HepG2 (cell line): Measurements from ENCODE around the gene RAB35. TPM values are rescaled to one million over a fixed set of nuclear protein-coding genes. Genes with fewer than 3 reads are reported as not detected.

Experiments
- ATAC-seq: fragments of 200-7000 bp; cut with Tn5 transposase; 3 replicates; pipeline ENCODE4 v1.9.1; 2020; ENCODE audit warnings: mild to moderate bottlenecking, moderate library complexity
- BruUV-seq: library from RNA; stranded (reverse); fragments of 400-500 nt; replicated peaks from 2 replicates; lab custom pipeline; 2021; lab: Mats Ljungman, UMichigan
- CTCF ChIA-PET: fragments of 300-600 bp; formaldehyde crosslinking; extraction: SDS; loops from one replicate; lab custom pipeline; 2021; ENCODE audit warnings: low total read pairs, inconsistent platforms, low intra/inter-chr PET ratio; lab: Yijun Ruan, JAX
- POLR2A ChIA-PET: fragments of 350-600 bp; sonication (Branson Sonifier 250); formaldehyde crosslinking; loops from one replicate; lab custom pipeline; 2020; ENCODE audit warnings: antibody characterized with exemption, inconsistent platforms; lab: Yijun Ruan, JAX
- DNase-seq: peaks from one replicate; pipeline ENCODE4 v3.0.0-alpha.2; 2015; ENCODE audit warnings: low spot score
- FAIRE-seq: peaks from 3 replicates; lab custom pipeline; 2011; peaks lifted over from hg19 to GRCh38; lab: Jason Lieb, UNC
- H2AFZ ChIP-seq: one replicate; pipeline ENCODE4 v1.6.1; 2011; ENCODE audit warnings: low read length, inconsistent platforms
- H3K27ac ChIP-seq: fragments of 300-600 bp; 3 replicates; pipeline ENCODE4 v1.8.0; 2011; ENCODE audit warnings: mixed run types, mild to moderate bottlenecking, mixed read lengths, low read length, inconsistent platforms; ENCODE audit not compliant: insufficient read depth; ENCODE audit errors: extremely low read length
- H3K27me3 ChIP-seq, 2 experiments: fragments of 200-600 bp in 1 of 2; 2 replicates in 1 of 2; 3 replicates in 1 of 2; pipeline versions ENCODE4 v1.6.0 to v1.8.0; 2011; ENCODE audit warnings: low read length in 2 of 2, mild to moderate bottlenecking in 2 of 2, moderate library complexity in 2 of 2, inconsistent platforms in 1 of 2; ENCODE audit not compliant: insufficient read depth in 2 of 2, control insufficient read depth in 1 of 2
- H3K36me3 ChIP-seq, 2 experiments: fragments of 200-600 bp in 1 of 2; replicated peaks in 1 of 2; 2 replicates in 1 of 2; 3 replicates in 1 of 2; pipeline versions ENCODE4 v1.5.1 to v1.8.0; 2011; ENCODE audit warnings: low read length in 2 of 2, inconsistent platforms in 1 of 2; ENCODE audit not compliant: insufficient read depth in 2 of 2, control insufficient read depth in 1 of 2
- H3K4me1 ChIP-seq: 2 replicates; pipeline ENCODE4 v1.5.1; 2012; ENCODE audit warnings: low read length, inconsistent platforms; ENCODE audit not compliant: insufficient read depth
- H3K4me2 ChIP-seq: 2 replicates; pipeline ENCODE4 v1.6.0; 2011; ENCODE audit warnings: low read depth, low read length, inconsistent platforms
- H3K4me3 ChIP-seq, 3 experiments: fragments of 200-600 bp in 1 of 3; sonication (generic), shearing (Covaris generic) in 1 of 3; replicated peaks in 1 of 3; 2 replicates each; pipeline ENCODE4 v1.5.1; 2011 to 2016; ENCODE audit warnings: low read length in 3 of 3, inconsistent platforms in 2 of 3, low read depth in 2 of 3, mild to moderate bottlenecking in 2 of 3, control low read depth in 1 of 3, mixed read lengths in 1 of 3; ENCODE audit not compliant: insufficient read depth in 1 of 3
- H3K79me2 ChIP-seq: one replicate; pipeline ENCODE4 v1.6.1; 2011; ENCODE audit warnings: low read length, inconsistent platforms; ENCODE audit not compliant: insufficient read depth
- H3K9ac ChIP-seq: 2 replicates; pipeline ENCODE4 v1.6.0; 2011; ENCODE audit warnings: mild to moderate bottlenecking, low read depth, low read length, inconsistent platforms; ENCODE audit not compliant: insufficient read depth
- H3K9me3 ChIP-seq: 2 replicates; pipeline ENCODE4 v1.5.1; 2012; ENCODE audit warnings: mild to moderate bottlenecking, low read length
- H4K20me1 ChIP-seq: 2 replicates; pipeline ENCODE4 v1.6.0; 2011; ENCODE audit warnings: inconsistent platforms, mild to moderate bottlenecking, low read length, moderate library complexity; ENCODE audit not compliant: insufficient read depth
- ATF2 ChIP-seq: sonication (generic); formaldehyde crosslinking; IDR thresholded peaks from 2 replicates; pipeline ENCODE4 v1.4.0; 2020; ENCODE audit warnings: missing genetic modification reagents
- FOXA1 ChIP-seq, 2 experiments: fragments of 450-650 bp in 1 of 2; sonication (generic) in 1 of 2; formaldehyde crosslinking in 1 of 2; IDR thresholded peaks; 2 replicates each; pipeline versions ENCODE4 v1.4.0 to v1.6.1; 2016 to 2020; ENCODE audit warnings: missing genetic modification reagents in 1 of 2
- NCOA5 ChIP-seq: sonication (generic); formaldehyde crosslinking; IDR thresholded peaks from 2 replicates; pipeline ENCODE4 v1.4.0; 2020; ENCODE audit warnings: missing genetic modification reagents
- NFATC3 ChIP-seq: sonication (generic); formaldehyde crosslinking; IDR thresholded peaks from 2 replicates; pipeline ENCODE4 v1.5.1; 2020; ENCODE audit warnings: mild to moderate bottlenecking, missing genetic modification reagents
- PRDM4 ChIP-seq: sonication (generic); formaldehyde crosslinking; IDR thresholded peaks from 2 replicates; pipeline ENCODE4 v1.9.0; 2021; ENCODE audit warnings: missing genetic modification reagents, borderline replicate concordance
- TBX3 ChIP-seq: fragments of 450-650 bp; IDR thresholded peaks from 2 replicates; pipeline ENCODE4 v1.6.1; 2017; ENCODE audit warnings: antibody characterized with exemption, mild to moderate bottlenecking, inconsistent platforms, borderline replicate concordance
- TFAP4 ChIP-seq: sonication (generic); IDR thresholded peaks from 2 replicates; pipeline ENCODE4 v1.6.1; 2016; ENCODE audit warnings: low read depth, borderline replicate concordance
- TRIM24 ChIP-seq: sonication (generic); formaldehyde crosslinking; IDR thresholded peaks from 2 replicates; pipeline ENCODE4 v1.8.0; 2022; ENCODE audit warnings: mild to moderate bottlenecking, missing genetic modification reagents
- ZBTB38 ChIP-seq: sonication (generic); formaldehyde crosslinking; IDR thresholded peaks from 2 replicates; pipeline ENCODE4 v1.5.1; 2020; ENCODE audit warnings: mild to moderate bottlenecking, missing genetic modification reagents
- ZKSCAN8 ChIP-seq: IDR thresholded peaks from 2 replicates; pipeline ENCODE4 v1.6.1; 2016; ENCODE audit warnings: borderline replicate concordance, missing genetic modification reagents, missing compliant biosample characterization
- ZNF274 ChIP-seq: sonication (generic); formaldehyde crosslinking; IDR thresholded peaks from 2 replicates; pipeline ENCODE4 v1.5.1; 2020; ENCODE audit warnings: mild to moderate bottlenecking, missing genetic modification reagents
- ZNF281 ChIP-seq: sonication (generic); formaldehyde crosslinking; IDR thresholded peaks from 2 replicates; pipeline ENCODE4 v1.4.0; 2020; ENCODE audit warnings: missing genetic modification reagents, borderline replicate concordance
- ZNF513 ChIP-seq: sonication (generic); formaldehyde crosslinking; conservative IDR thresholded peaks from 2 replicates; pipeline ENCODE4 v1.5.0; 2020; ENCODE audit warnings: missing genetic modification reagents
- ZNF614 ChIP-seq: IDR thresholded peaks from 2 replicates; pipeline ENCODE4 v1.6.1; 2018; ENCODE audit warnings: missing biosample characterization, missing genetic modification reagents, inconsistent platforms, borderline replicate concordance
- WGBS: methylation state at CpG from one replicate; pipeline ENCODE4 v1.1.6; 2017; ENCODE audit warnings: low lambda C conversion rate; 5-methylcytosine and 5-hydroxymethylcytosine counted together
- in situ Hi-C: cut with HindIII; loops from 2 replicates; pipeline ENCODE4 v1.10.0; 2017; ENCODE audit warnings: low pct_unique_long_range_greater_than_20kb; ENCODE audit not compliant: extremely low pct_ligation_motif_present
- intact Hi-C: fragments of 100-400 bp; cut with micrococcal nuclease; formaldehyde crosslinking; loops from one replicate; pipeline ENCODE4 v1.10.0; 2022; ENCODE audit not compliant: unreplicated experiment
- polyA plus RNA-seq, 8 experiments: library from polyadenylated mRNA; depleted of rRNA in 3 of 8; stranded (reverse) in 7 of 8; unstranded in 1 of 8; fragments of >200 nt; fragmentation: Illumina TruSeq in 4 of 8; extraction: Trizol in 4 of 8; gene quantifications; 2 replicates each; pipeline versions ENCODE4 v1.2.1 to v1.2.3, GENCODE V29; 2011 to 2016; ENCODE audit warnings: low read depth in 4 of 8, missing spikeins in 1 of 8, mixed read lengths in 1 of 8; ENCODE audit not compliant: insufficient read depth in 1 of 8
- total RNA-seq, 5 experiments: library from RNA; depleted of rRNA; stranded (reverse); fragments of >200 nt; fragmentation: Illumina TruSeq; extraction: Trizol; gene quantifications; 2 replicates each; pipeline ENCODE4 v1.2.3, GENCODE V29; 2016; ENCODE audit warnings: low read depth in 1 of 5

RAB35 gene
- total and polyA plus RNA-seq, 2 of the 13 experiments (the other 11 are each of a cell fraction or from before 2014, with no cell fraction given): 25.2 to 29.1 TPM

- H3K79me2 ChIP-seq: no peaks in the 10 kb centered on the region
- WGBS: 100% methylated on average over 7 of the region's 14 CpGs
- no peak overlapping the region for H3K4me3 ChIP-seq
- 0 out of 2 replicates have a peak, but pooled peaks cover 5% of the 10 kb centered on the region for H3K4me1 ChIP-seq
- ChIA-PET CTCF (no interaction called here), POLR2A (no interaction called here)
- DNase-seq: no peak
- H3K9ac ChIP-seq: no peak overlapping the region
- no peaks in the 10 kb centered on the region for H3K9me3 ChIP-seq
- TF ChIP-seq ZKSCAN8 (CRISPR knock-in tag) (no peak), NFATC3 (CRISPR knock-in tag) (no peak), NCOA5 (CRISPR knock-in tag) (no peak), FOXA1 (IDR thresholded peaks at IDR 0.05) (no peak), FOXA1 (CRISPR knock-in tag; IDR thresholded peaks at IDR 0.05) (no peak), ZNF513 (CRISPR knock-in tag) (no peak), ATF2 (no peak), TFAP4 (no peak), TRIM24 (no peak), ZNF614 (CRISPR knock-in tag) (no peak), ZBTB38 (CRISPR knock-in tag) (no peak), PRDM4 (no peak), TBX3 (no peak), ZNF281 (CRISPR knock-in tag) (no peak), ZNF274 (CRISPR knock-in tag) (no peak)
- no peaks in the 10 kb centered on the region for H3K27me3 ChIP-seq
- H3K36me3 ChIP-seq: peaks cover 64 to 84% of the 10 kb centered on the region in 2 experiments
- H3K4me2 ChIP-seq: no peak overlapping the region
- no TSS peak for BruUV-seq
- no peak overlapping the region for H3K27ac ChIP-seq
- H4K20me1 ChIP-seq: no peaks in the 10 kb centered on the region; the same call in 1 of the 2 replicates
- no peak for ATAC-seq
- H2AFZ ChIP-seq: no peak overlapping the region
- in situ Hi-C loops (no loop called here), intact Hi-C loops (no loop called here)
- FAIRE-seq: no peak
Measured at GRCh38 chr12:120142231-120142877, 25.8 kb upstream of the RAB35 start.
